ENCODE measurements around the gene ZNF511.

Gene ZNF511

DNA sequence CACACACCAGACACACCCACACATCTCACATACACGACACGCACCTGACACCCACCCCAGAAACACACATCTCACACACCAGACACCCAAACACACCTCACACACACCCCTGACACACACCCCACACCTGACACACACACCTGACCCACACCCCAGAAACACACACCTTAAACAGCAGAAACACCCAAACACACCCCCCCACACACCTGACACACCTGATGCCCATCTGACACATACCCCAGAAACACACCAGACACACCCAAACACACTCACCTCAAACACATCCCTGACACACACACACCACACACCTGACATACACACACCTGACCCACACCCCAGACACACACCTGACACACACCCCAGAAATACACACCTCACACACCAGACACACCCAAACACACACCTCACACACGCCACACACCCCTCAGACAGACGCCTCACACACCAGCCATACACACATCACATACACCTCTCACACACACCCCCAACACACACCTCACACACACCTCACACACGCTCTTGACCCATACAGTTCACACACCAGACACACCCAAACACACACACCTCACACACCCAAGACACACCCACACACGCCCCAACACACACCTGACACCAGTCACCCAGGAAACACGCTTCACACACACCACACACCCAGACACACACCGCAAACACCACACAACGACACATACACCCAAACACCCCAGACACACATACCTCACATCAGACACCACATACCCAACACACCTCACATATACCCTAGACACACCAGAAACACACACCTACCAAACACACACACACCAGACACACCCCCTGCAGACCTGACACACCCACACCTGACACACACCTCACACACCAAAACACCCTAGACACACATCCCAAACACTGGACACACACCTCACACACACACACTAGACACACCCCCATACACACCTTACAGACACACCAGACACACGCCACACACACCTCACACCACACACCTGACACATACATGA, 29.7 kb downstream of the ZNF511 start:
- Histone ChIP-seq H3K36me3 (ENCODE audit: control insufficient read depth, insufficient read depth, low read length) (no peaks in the 10 kb centered on the region), H3K27ac (ENCODE audit: low read depth, low read length) (no peak overlapping the region), H3K9me3 (ENCODE audit: control insufficient read depth, insufficient read depth, low read depth, low read length) (no peaks in the 10 kb centered on the region; the same call in 1 of the 2 replicates), H3K27me3 (ENCODE audit: control insufficient read depth, insufficient read depth, low read length) (peaks cover 81% of the 10 kb centered on the region), H3K4me1 (ENCODE audit: control insufficient read depth, insufficient read depth, low read length) (peaks cover 5% of the 10 kb centered on the region), H3K9ac (ENCODE audit: low read length) (no peak overlapping the region), H3K4me3 (ENCODE audit: low read depth, low read length) (no peak overlapping the region)

DNA sequence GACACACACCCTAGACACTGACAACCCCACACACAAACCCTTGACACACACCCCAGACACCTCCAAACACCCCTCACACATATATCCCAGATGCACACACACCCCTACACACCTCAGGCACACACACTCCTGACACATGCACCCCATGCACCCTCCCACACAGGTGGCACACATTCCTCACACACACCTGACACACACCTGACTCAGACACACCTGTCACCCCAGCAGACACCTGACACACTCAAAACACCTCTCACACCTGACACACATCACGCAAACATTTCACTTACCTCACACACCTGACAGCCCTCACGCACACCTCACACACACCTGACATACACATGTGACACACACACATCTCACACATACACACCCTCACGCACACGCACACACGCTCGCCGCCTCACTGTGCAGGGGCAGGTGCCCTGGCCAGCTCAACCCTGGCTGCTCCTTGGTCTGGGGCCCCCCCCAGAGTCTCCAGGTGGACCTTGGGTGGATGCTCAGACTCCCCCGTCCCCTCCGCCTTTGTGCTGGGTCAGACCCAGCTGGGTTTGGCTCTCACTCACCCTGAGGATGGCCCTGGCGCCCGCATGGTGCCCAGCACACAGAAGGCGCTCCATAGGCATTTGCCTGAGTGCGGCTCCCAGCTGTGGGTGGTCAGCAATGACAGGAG, 31.1 kb downstream of the ZNF511 start:
- Histone ChIP-seq H3K9ac (ENCODE audit: low read length) (no peak overlapping the region), H3K9me3 (ENCODE audit: control insufficient read depth, insufficient read depth, low read depth, low read length) (no peaks in the 10 kb centered on the region; the same call in 1 of the 2 replicates), H3K27ac (ENCODE audit: low read depth, low read length) (no peak overlapping the region), H3K4me3 (ENCODE audit: low read depth, low read length) (no peak overlapping the region), H3K36me3 (ENCODE audit: control insufficient read depth, insufficient read depth, low read length) (no peaks in the 10 kb centered on the region), H3K4me1 (ENCODE audit: control insufficient read depth, insufficient read depth, low read length) (peaks cover 8% of the 10 kb centered on the region), H3K27me3 (ENCODE audit: control insufficient read depth, insufficient read depth, low read length) (peaks cover 74% of the 10 kb centered on the region)

DNA sequence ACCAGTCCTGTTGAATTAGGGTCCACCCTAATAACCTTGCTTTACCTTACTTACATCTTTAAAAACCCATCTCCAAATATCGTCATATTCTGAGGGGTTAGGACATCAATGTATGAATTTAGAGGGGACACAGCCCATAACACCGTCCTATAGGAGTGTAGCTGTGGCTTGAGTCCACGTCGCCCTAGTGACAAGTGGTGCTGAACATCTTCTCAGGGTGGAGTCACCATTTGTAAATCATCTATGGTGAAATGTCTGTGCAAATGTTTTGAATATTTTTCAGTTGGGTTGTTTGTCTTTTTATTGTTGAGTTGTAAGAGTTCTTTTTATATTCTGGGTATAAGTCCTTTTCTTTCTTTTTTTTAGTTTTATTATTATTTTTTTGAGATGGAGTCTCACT, 33.3 kb downstream of the ZNF511 start:
- Histone ChIP-seq H3K27me3 (ENCODE audit: control insufficient read depth, insufficient read depth, low read length) (peaks cover 52% of the 10 kb centered on the region), H3K9ac (ENCODE audit: low read length) (no peak overlapping the region), H3K9me3 (ENCODE audit: control insufficient read depth, insufficient read depth, low read depth, low read length) (no peaks in the 10 kb centered on the region; the same call in 1 of the 2 replicates), H3K4me1 (ENCODE audit: control insufficient read depth, insufficient read depth, low read length) (peaks cover 10% of the 10 kb centered on the region), H3K36me3 (ENCODE audit: control insufficient read depth, insufficient read depth, low read length) (no peaks in the 10 kb centered on the region), H3K4me3 (ENCODE audit: low read depth, low read length) (no peak overlapping the region), H3K27ac (ENCODE audit: low read depth, low read length) (no peak overlapping the region)

DNA sequence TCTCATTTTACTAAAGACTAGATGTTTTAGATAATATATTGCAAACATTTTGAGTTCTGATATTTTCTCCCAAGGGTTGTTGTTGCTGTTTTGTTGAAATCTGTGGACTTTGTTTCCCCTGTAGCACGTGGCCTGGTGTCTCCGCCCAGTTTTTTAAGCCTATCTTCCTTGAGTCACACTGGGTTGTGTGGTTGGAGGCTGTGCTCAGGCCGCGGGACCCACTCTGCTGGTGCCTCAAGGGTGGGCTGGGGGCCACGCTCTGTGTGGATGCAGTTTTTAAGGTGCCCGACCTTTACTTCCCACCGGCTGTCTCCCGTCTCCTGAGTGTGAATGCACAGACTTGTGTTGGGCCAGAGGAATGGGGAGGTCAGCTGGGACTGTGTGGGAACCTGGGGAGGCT, 34.2 kb downstream of the ZNF511 start:
- no peaks in the 10 kb centered on the region; the same call in 1 of the 2 replicates for H3K9me3 ChIP-seq (ENCODE audit: control insufficient read depth, insufficient read depth, low read depth, low read length)
- H3K36me3 ChIP-seq (ENCODE audit: control insufficient read depth, insufficient read depth, low read length), result no peaks in the 10 kb centered on the region
- H3K9ac ChIP-seq (ENCODE audit: low read length), result no peak overlapping the region
- no peak overlapping the region for H3K27ac ChIP-seq (ENCODE audit: low read depth, low read length)
- H3K27me3 ChIP-seq (ENCODE audit: control insufficient read depth, insufficient read depth, low read length), result peaks cover 43% of the 10 kb centered on the region
- no peak overlapping the region for H3K4me3 ChIP-seq (ENCODE audit: low read depth, low read length)
- peaks cover 13% of the 10 kb centered on the region for H3K4me1 ChIP-seq (ENCODE audit: control insufficient read depth, insufficient read depth, low read length)

- H3K4me3 ChIP-seq (ENCODE audit: low read depth, low read length), result no peak overlapping the region
- peaks cover 36% of the 10 kb centered on the region for H3K27me3 ChIP-seq (ENCODE audit: control insufficient read depth, insufficient read depth, low read length)
- H3K4me1 ChIP-seq (ENCODE audit: control insufficient read depth, insufficient read depth, low read length), result peaks cover 14% of the 10 kb centered on the region
- H3K9me3 ChIP-seq (ENCODE audit: control insufficient read depth, insufficient read depth, low read depth, low read length), result no peaks in the 10 kb centered on the region; the same call in 1 of the 2 replicates
- H3K27ac ChIP-seq (ENCODE audit: low read depth, low read length), result no peak overlapping the region
- no peak overlapping the region for H3K9ac ChIP-seq (ENCODE audit: low read length)
- no peaks in the 10 kb centered on the region for H3K36me3 ChIP-seq (ENCODE audit: control insufficient read depth, insufficient read depth, low read length)
These were observed 34.8 kb downstream of the ZNF511 start for GRCh38 chr10:133343558-133343957.

DNA sequence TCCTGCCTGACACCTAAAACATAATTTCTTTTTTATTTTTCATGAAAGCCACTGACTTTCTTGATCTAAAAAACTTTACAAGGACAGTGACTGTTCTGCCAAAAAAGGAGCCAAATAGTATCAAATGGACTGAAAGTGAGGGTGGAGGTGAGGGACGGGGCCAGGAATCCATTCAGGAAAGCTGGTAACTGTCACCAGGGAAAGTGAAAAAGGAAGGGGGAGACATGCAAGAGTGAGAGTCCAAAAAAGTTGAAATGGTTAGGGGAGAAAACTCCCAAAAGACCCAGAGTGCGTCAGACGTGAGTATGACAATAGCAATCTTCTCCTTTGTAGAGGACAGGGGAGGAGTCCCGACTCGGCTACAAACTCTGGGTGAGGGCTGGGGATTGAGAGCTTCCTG, 35.5 kb downstream of the ZNF511 start:
- Histone ChIP-seq H3K4me1 (ENCODE audit: control insufficient read depth, insufficient read depth, low read length) (peaks cover 14% of the 10 kb centered on the region), H3K9ac (ENCODE audit: low read length) (no peak overlapping the region), H3K27me3 (ENCODE audit: control insufficient read depth, insufficient read depth, low read length) (peaks cover 30% of the 10 kb centered on the region), H3K36me3 (ENCODE audit: control insufficient read depth, insufficient read depth, low read length) (no peaks in the 10 kb centered on the region), H3K4me3 (ENCODE audit: low read depth, low read length) (no peak overlapping the region), H3K9me3 (ENCODE audit: control insufficient read depth, insufficient read depth, low read depth, low read length) (no peaks in the 10 kb centered on the region), H3K27ac (ENCODE audit: low read depth, low read length) (no peak overlapping the region)

DNA sequence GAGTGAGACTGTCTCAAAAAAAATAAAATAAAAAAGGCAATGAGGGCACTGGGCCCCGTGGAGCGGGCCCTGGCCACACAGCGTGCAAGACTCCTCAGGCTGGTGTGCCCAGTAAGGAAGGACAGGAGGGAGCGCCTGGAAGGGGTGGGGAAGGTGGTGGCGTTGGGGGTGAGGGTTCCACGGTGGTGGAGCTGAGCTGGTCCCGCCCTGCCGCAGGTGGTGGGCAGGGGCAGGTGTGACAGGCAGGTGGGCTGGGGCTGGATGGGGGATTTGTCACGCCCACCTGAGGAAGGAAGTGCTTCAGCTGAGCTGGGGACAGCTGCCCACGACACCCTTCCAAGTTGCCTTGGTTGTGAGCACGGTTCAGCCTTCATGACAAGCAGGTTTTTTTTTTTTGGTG, 37.7 kb downstream of the ZNF511 start:
- Histone ChIP-seq H3K27ac (ENCODE audit: low read depth, low read length) (no peak overlapping the region), H3K27me3 (ENCODE audit: control insufficient read depth, insufficient read depth, low read length) (peaks cover 12% of the 10 kb centered on the region), H3K36me3 (ENCODE audit: control insufficient read depth, insufficient read depth, low read length) (no peaks in the 10 kb centered on the region), H3K4me1 (ENCODE audit: control insufficient read depth, insufficient read depth, low read length) (peaks cover 19% of the 10 kb centered on the region), H3K4me3 (ENCODE audit: low read depth, low read length) (no peak overlapping the region), H3K9ac (ENCODE audit: low read length) (no peak overlapping the region), H3K9me3 (ENCODE audit: control insufficient read depth, insufficient read depth, low read depth, low read length) (no peaks in the 10 kb centered on the region)

- Histone ChIP-seq H3K4me3 (ENCODE audit: low read depth, low read length) (no peak overlapping the region), H3K27me3 (ENCODE audit: control insufficient read depth, insufficient read depth, low read length) (peaks cover 6% of the 10 kb centered on the region), H3K4me1 (ENCODE audit: control insufficient read depth, insufficient read depth, low read length) (peaks cover 19% of the 10 kb centered on the region), H3K9ac (ENCODE audit: low read length) (no peak overlapping the region), H3K27ac (ENCODE audit: low read depth, low read length) (no peak overlapping the region), H3K9me3 (ENCODE audit: control insufficient read depth, insufficient read depth, low read depth, low read length) (no peaks in the 10 kb centered on the region), H3K36me3 (ENCODE audit: control insufficient read depth, insufficient read depth, low read length) (no peaks in the 10 kb centered on the region)
These were observed 39.2 kb downstream of the ZNF511 start for GRCh38 chr10:133347710-133348517.

DNA sequence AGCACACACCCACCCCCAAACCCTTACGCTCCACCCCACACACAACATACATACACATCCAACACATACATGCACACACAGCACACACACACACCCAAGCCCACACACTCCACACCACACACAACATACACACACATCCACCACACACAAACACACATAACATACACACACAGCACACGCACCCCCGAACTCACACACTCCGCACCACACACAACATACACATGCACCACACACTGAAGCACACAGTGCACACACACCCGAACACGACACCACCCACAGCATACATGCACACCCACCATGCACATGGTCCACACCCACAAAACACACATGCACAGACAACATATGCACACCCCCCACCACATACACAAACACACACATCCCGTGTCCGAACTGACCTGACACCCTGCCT, 40.5 kb downstream of the ZNF511 start:
- Histone ChIP-seq H3K9ac (ENCODE audit: low read length) (no peak overlapping the region), H3K4me3 (ENCODE audit: low read depth, low read length) (no peak overlapping the region), H3K36me3 (ENCODE audit: control insufficient read depth, insufficient read depth, low read length) (no peaks in the 10 kb centered on the region), H3K4me1 (ENCODE audit: control insufficient read depth, insufficient read depth, low read length) (peaks cover 14% of the 10 kb centered on the region; the same call in 1 of the 2 replicates), H3K27me3 (ENCODE audit: control insufficient read depth, insufficient read depth, low read length) (peaks cover 4% of the 10 kb centered on the region; the same call in 1 of the 2 replicates), H3K9me3 (ENCODE audit: control insufficient read depth, insufficient read depth, low read depth, low read length) (no peaks in the 10 kb centered on the region), H3K27ac (ENCODE audit: low read depth, low read length) (no peak overlapping the region)

DNA sequence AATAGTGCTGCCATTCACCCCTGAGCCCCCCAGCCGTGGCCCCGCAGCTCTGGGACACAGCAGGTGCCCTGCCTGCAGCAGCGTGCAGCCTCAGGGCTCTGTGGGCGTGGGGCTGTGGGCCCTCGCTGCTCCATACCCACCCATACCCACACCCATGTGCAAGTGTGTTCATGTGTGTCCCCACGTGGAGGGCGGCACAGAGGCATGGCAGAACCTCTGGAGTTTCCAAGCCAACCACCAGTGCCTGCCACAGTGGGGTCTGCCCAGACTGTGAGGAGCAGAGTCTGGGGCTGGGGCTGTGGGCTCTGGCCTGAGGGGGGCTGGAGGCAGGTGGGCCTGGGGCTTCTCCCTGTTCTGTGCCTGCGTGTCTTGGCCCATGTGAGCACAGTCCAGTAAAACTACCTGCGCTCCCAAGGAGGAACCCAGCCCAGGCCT, 40.9 kb downstream of the ZNF511 start:
- no peak overlapping the region for H3K4me3 ChIP-seq (ENCODE audit: low read depth, low read length)
- peaks cover 14% of the 10 kb centered on the region; the same call in 1 of the 2 replicates for H3K4me1 ChIP-seq (ENCODE audit: control insufficient read depth, insufficient read depth, low read length)
- no peaks in the 10 kb centered on the region; the same call in 1 of the 2 replicates for H3K36me3 ChIP-seq (ENCODE audit: control insufficient read depth, insufficient read depth, low read length)
- no peak overlapping the region for H3K27ac ChIP-seq (ENCODE audit: low read depth, low read length)
- no peaks in the 10 kb centered on the region for H3K27me3 ChIP-seq (ENCODE audit: control insufficient read depth, insufficient read depth, low read length)
- H3K9me3 ChIP-seq (ENCODE audit: control insufficient read depth, insufficient read depth, low read depth, low read length), result no peaks in the 10 kb centered on the region
- no peak overlapping the region for H3K9ac ChIP-seq (ENCODE audit: low read length)

Data from HUES6 (cell line).